GM12878 (cell line): Measurements from ENCODE around the gene FXYD6. TPM values are rescaled to one million over a fixed set of nuclear protein-coding genes. Genes with fewer than 3 reads are reported as not detected.
A peak's percentile ranks its signal among the peaks of the same experiment; 100 is the strongest.

ENCODE experiments used
- CBFB ChIP-seq: IDR thresholded peaks from 2 replicates; pipeline ENCODE4 v1.6.1; 2016; ENCODE audit warnings: antibody characterized with exemption, low read depth
- CREB1 ChIP-seq: IDR thresholded peaks from 2 replicates; pipeline ENCODE4 v1.6.1; 2012; ENCODE audit warnings: low read depth, mild to moderate bottlenecking, inconsistent platforms
- EP300 ChIP-seq, 2 experiments: fragments of 150-350 bp in 1 of 2; IDR thresholded peaks; 2 replicates each; pipeline ENCODE4 v1.6.1; 2011 to 2012; ENCODE audit warnings: low read depth in 2 of 2, low read length in 2 of 2, borderline replicate concordance in 1 of 2, improper control_type of control experiment in 1 of 2, inconsistent platforms in 1 of 2; ENCODE audit not compliant: control insufficient read depth in 1 of 2
- ETV6 ChIP-seq, 2 experiments: fragments of 450-650 bp in 1 of 2; IDR thresholded peaks in 1 of 2; conservative IDR thresholded peaks in 1 of 2; 2 replicates each; pipeline ENCODE4 v1.6.1; 2014; ENCODE audit warnings: antibody characterized with exemption in 1 of 2, borderline replicate concordance in 1 of 2, low read depth in 1 of 2, mild to moderate bottlenecking in 1 of 2, moderate library complexity in 1 of 2
- EZH2 ChIP-seq: IDR thresholded peaks from 2 replicates; pipeline ENCODE4 v1.6.1; 2012; ENCODE audit warnings: low read depth, mild to moderate bottlenecking, control low read depth, inconsistent platforms, low read length, borderline replicate concordance; ENCODE audit not compliant: control insufficient read depth
- FOXK2 ChIP-seq: fragments of 450-650 bp; IDR thresholded peaks from 2 replicates; pipeline ENCODE4 v1.6.1; 2017; ENCODE audit warnings: mild to moderate bottlenecking, moderate library complexity
- HCFC1 ChIP-seq: fragments of 150-350 bp; IDR thresholded peaks from 2 replicates; pipeline ENCODE4 v1.6.1; 2014; ENCODE audit warnings: low read length
- IKZF2 ChIP-seq, 2 experiments: fragments of 450-650 bp; IDR thresholded peaks; 2 replicates each; pipeline ENCODE4 v1.6.1; 2017; ENCODE audit warnings: mild to moderate bottlenecking in 2 of 2, moderate library complexity in 2 of 2
- JUNB ChIP-seq: IDR thresholded peaks from 2 replicates; pipeline ENCODE4 v1.6.1; 2016; ENCODE audit warnings: antibody characterized with exemption, mild to moderate bottlenecking
- PAX8 ChIP-seq: fragments of 450-650 bp; IDR thresholded peaks from 2 replicates; pipeline ENCODE4 v1.6.1; 2017; ENCODE audit warnings: mild to moderate bottlenecking, moderate library complexity
- POLR2A ChIP-seq: IDR thresholded peaks from 2 replicates; pipeline ENCODE4 v1.6.1; 2011; ENCODE audit warnings: low read depth, mild to moderate bottlenecking, low read length
- POLR2AphosphoS2 ChIP-seq: IDR thresholded peaks from 2 replicates; pipeline ENCODE4 v1.6.1; 2011; ENCODE audit warnings: low read depth, mild to moderate bottlenecking, low read length, improper control_type of control experiment, moderate library complexity
- RCOR1 ChIP-seq: conservative IDR thresholded peaks from 2 replicates; pipeline ENCODE4 v1.6.1; 2012; ENCODE audit warnings: low read depth, low read length, improper control_type of control experiment
- SMAD5 ChIP-seq: IDR thresholded peaks from 2 replicates; pipeline ENCODE4 v1.6.1; 2016; ENCODE audit warnings: antibody characterized with exemption, low read depth
- SMC3 ChIP-seq: IDR thresholded peaks from 2 replicates; pipeline ENCODE4 v1.6.1; 2011; ENCODE audit warnings: low read length, improper control_type of control experiment, borderline replicate concordance
- SUPT20H ChIP-seq: IDR thresholded peaks from 2 replicates; pipeline ENCODE4 v1.6.1; 2011; ENCODE audit warnings: low read depth, mild to moderate bottlenecking, low read length, moderate library complexity, borderline replicate concordance; ENCODE audit not compliant: control insufficient read depth
- TCF3 ChIP-seq: IDR thresholded peaks from 2 replicates; pipeline ENCODE4 v1.6.1; 2012; ENCODE audit warnings: low read depth, mild to moderate bottlenecking, low read length, borderline replicate concordance; ENCODE audit not compliant: insufficient read depth
- YY1 ChIP-seq: IDR thresholded peaks from 2 replicates; pipeline ENCODE4 v1.6.1; 2011; ENCODE audit warnings: low read depth, mild to moderate bottlenecking, low read length
- ZNF274 ChIP-seq: IDR thresholded peaks from one replicate; pipeline ENCODE4 v1.8.0; 2011; ENCODE audit not compliant: insufficient read length, insufficient read depth
- ZNF622 ChIP-seq: fragments of 450-650 bp; IDR thresholded peaks from 2 replicates; pipeline ENCODE4 v1.6.1; 2017; ENCODE audit warnings: mild to moderate bottlenecking, inconsistent platforms
- ZSCAN29 ChIP-seq: fragments of 450-650 bp; IDR thresholded peaks from 2 replicates; pipeline ENCODE4 v1.6.1; 2017; ENCODE audit warnings: mild to moderate bottlenecking, moderate library complexity
- polyA plus RNA-seq, 11 experiments: library from polyadenylated mRNA; depleted of rRNA in 4 of 11; unstranded in 6 of 11; stranded (reverse) in 5 of 11; fragments of >200 nt; fragmentation: Nextera tagmentation in 4 of 11; fragmentation: Illumina TruSeq in 1 of 11; extraction: Ambion mirVana in 4 of 11; extraction: Trizol in 1 of 11; gene quantifications; 1 replicate in 1 of 11; 2 replicates in 10 of 11; pipeline versions ENCODE4 v1.2.1 to v1.2.3, GENCODE V29; 2011 to 2016; ENCODE audit warnings: inconsistent platforms in 2 of 11, missing spikeins in 2 of 11, low read depth in 1 of 11
- total RNA-seq, 4 experiments: library from RNA; depleted of rRNA in 3 of 4; stranded (reverse); fragments of >200 nt in 3 of 4; fragmentation: Illumina TruSeq in 1 of 4; extraction: Trizol in 1 of 4; gene quantifications; 2 replicates each; pipeline versions ENCODE4 v1.2.1 to v1.2.3, GENCODE V29; 2013 to 2021
- TF ChIP-seq, protein P1 (sequence below): fragments of 450-650 bp; IDR thresholded peaks from 2 replicates; pipeline ENCODE4 v1.6.1; 2017; ENCODE audit warnings: low read depth, mild to moderate bottlenecking, moderate library complexity
- TF ChIP-seq, protein P2 (sequence below): fragments of 150-350 bp; IDR thresholded peaks from 2 replicates; pipeline ENCODE4 v1.6.1; 2016; ENCODE audit warnings: low read depth, low read length
- TF ChIP-seq, protein P3 (sequence below): fragments of 450-650 bp; IDR thresholded peaks from 2 replicates; pipeline ENCODE4 v1.6.1; 2017; ENCODE audit warnings: antibody characterized with exemption, mild to moderate bottlenecking, moderate library complexity

FXYD6 gene
- total and polyA plus RNA-seq, 10 of the 15 experiments (the other 5 are each of a cell fraction or from before 2014, with no cell fraction given) = 0.09 to 2.0 (median 0.23) TPM; not detected in 2

GRCh38 chr11:117815262-117815803 lies 61.1 kb downstream of the FXYD6 start (continued):
- TF ChIP-seq, protein P1, sequence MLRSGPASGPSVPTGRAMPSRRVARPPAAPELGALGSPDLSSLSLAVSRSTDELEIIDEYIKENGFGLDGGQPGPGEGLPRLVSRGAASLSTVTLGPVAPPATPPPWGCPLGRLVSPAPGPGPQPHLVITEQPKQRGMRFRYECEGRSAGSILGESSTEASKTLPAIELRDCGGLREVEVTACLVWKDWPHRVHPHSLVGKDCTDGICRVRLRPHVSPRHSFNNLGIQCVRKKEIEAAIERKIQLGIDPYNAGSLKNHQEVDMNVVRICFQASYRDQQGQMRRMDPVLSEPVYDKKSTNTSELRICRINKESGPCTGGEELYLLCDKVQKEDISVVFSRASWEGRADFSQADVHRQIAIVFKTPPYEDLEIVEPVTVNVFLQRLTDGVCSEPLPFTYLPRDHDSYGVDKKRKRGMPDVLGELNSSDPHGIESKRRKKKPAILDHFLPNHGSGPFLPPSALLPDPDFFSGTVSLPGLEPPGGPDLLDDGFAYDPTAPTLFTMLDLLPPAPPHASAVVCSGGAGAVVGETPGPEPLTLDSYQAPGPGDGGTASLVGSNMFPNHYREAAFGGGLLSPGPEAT = peak; percentile 97
- TF ChIP-seq SMC3 (no peak), CREB1 (0 out of 2 replicates have a peak, but pooled peaks have one; percentile 45), ZNF622 (no peak), ETV6 (conservative IDR thresholded peaks at IDR 0.05 in 1 of 2, IDR thresholded peaks at IDR 0.05 in 1 of 2; ENCODE audit: borderline replicate concordance in 1 of 2, low read depth in 1 of 2) (no peak; a peak in 1 of 4 replicates), FOXK2 (no peak), EP300 (IDR thresholded peaks at IDR 0.05; ENCODE audit: borderline replicate concordance in 1 of 2, control insufficient read depth in 1 of 2, low read depth in 2 of 2, low read length in 2 of 2) (peak; percentile 62 to 83; a peak in 3 of 4 replicates), SMAD5 (no peak), JUNB (no peak; the same call in 1 of the 2 replicates), ZNF274 (no peak), POLR2AphosphoS2 (no peak; the same call in 1 of the 2 replicates), POLR2A (peak; percentile 73), CBFB (no peak; the same call in 1 of the 2 replicates), SUPT20H (no peak), YY1 (peak; percentile 62), RCOR1 (no peak), HCFC1 (0 out of 2 replicates have a peak, but pooled peaks have one; percentile 18), PAX8 (no peak), IKZF2 (IDR thresholded peaks at IDR 0.05) (peak; percentile 92 to 94), ZSCAN29 (no peak), TCF3 (0 out of 2 replicates have a peak, but pooled peaks have one; percentile 11), EZH2 (no peak)
- TF ChIP-seq, protein P2, sequence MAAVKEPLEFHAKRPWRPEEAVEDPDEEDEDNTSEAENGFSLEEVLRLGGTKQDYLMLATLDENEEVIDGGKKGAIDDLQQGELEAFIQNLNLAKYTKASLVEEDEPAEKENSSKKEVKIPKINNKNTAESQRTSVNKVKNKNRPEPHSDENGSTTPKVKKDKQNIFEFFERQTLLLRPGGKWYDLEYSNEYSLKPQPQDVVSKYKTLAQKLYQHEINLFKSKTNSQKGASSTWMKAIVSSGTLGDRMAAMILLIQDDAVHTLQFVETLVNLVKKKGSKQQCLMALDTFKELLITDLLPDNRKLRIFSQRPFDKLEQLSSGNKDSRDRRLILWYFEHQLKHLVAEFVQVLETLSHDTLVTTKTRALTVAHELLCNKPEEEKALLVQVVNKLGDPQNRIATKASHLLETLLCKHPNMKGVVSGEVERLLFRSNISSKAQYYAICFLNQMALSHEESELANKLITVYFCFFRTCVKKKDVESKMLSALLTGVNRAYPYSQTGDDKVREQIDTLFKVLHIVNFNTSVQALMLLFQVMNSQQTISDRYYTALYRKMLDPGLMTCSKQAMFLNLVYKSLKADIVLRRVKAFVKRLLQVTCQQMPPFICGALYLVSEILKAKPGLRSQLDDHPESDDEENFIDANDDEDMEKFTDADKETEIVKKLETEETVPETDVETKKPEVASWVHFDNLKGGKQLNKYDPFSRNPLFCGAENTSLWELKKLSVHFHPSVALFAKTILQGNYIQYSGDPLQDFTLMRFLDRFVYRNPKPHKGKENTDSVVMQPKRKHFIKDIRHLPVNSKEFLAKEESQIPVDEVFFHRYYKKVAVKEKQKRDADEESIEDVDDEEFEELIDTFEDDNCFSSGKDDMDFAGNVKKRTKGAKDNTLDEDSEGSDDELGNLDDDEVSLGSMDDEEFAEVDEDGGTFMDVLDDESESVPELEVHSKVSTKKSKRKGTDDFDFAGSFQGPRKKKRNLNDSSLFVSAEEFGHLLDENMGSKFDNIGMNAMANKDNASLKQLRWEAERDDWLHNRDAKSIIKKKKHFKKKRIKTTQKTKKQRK = no peak
- TF ChIP-seq, protein P3, sequence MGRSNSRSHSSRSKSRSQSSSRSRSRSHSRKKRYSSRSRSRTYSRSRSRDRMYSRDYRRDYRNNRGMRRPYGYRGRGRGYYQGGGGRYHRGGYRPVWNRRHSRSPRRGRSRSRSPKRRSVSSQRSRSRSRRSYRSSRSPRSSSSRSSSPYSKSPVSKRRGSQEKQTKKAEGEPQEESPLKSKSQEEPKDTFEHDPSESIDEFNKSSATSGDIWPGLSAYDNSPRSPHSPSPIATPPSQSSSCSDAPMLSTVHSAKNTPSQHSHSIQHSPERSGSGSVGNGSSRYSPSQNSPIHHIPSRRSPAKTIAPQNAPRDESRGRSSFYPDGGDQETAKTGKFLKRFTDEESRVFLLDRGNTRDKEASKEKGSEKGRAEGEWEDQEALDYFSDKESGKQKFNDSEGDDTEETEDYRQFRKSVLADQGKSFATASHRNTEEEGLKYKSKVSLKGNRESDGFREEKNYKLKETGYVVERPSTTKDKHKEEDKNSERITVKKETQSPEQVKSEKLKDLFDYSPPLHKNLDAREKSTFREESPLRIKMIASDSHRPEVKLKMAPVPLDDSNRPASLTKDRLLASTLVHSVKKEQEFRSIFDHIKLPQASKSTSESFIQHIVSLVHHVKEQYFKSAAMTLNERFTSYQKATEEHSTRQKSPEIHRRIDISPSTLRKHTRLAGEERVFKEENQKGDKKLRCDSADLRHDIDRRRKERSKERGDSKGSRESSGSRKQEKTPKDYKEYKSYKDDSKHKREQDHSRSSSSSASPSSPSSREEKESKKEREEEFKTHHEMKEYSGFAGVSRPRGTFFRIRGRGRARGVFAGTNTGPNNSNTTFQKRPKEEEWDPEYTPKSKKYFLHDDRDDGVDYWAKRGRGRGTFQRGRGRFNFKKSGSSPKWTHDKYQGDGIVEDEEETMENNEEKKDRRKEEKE = no peak
